G401 (cell line): ENCODE measurements around the gene PDE3A. TPM values are rescaled to one million over a fixed set of nuclear protein-coding genes. Genes with fewer than 3 reads are reported as not detected.

Source experiments
- DNase-seq: peaks from one replicate; pipeline ENCODE4 v3.0.0-alpha.2; 2015; ENCODE audit warnings: low spot score
- in situ Hi-C: cut with HindIII; loops from 2 replicates; pipeline ENCODE4 v1.10.0; 2016; ENCODE audit warnings: low sequenced_read_pairs, mixed read lengths
- total RNA-seq: library from RNA; depleted of rRNA; stranded (reverse); fragments of >200 nt; shearing (Covaris generic); gene quantifications from 2 replicates; pipeline ENCODE4 v1.2.3, GENCODE V29; 2014

PDE3A gene
- total RNA-seq, 1 experiment from 2014 or later: not detected

DNA sequence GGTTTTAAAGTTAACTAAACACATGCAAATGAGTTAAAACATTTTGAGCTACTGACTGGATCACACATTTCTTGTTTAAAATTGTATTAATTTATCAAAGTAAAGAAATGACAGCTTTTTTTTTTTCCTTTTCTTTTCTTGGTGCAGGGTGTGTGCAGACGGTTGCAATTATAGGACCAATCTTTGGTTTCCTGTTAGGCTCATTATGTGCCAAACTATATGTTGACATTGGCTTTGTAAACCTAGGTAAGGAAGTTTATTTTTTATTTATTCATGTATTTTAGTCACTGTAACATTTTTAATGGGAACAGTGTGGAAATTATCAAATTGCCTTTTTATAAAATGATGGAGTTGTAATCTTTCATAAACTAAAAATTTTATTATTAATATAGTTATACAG is 348.6 kb downstream of the PDE3A start:
- in situ Hi-C loops: no loop called here
- no peak for DNase-seq

DNA sequence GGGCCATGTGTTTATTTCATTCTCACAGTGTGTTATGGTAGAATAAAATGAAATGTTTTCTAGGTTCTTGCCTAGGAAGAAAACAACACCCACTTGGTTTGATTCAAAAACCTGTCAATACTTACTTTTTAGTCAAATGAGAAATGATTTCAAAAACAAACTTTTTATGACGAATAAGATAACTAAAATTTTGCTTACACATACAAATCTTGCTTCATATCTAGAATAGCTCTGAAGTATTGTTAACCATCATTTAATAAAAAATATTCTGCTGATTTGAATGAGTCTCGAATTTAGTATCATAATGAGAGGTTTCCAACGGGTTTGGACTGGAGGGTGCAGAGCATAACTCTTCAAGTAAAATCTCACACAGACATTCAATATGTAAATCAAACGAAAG is 350.0 kb downstream of the PDE3A start:
- in situ Hi-C loops: no loop called here

DNA sequence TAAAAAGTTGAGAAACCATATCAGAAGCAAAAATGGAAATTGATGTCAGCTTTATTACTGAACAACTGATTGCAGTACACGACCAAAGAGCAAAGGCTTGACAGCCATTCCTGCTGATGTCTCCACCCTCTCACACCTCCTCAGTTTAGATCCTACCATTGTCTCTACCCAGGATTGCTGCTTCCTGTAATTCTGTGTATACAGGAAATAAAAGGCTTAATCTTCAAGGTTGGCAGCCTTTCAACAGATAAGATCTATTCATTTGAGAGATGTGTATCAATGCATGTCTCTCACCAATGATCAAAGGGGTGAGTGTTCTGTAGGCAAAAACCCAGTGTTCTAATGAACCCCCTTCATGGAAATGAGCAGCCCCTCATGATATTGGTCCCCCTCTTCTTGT is 353.8 kb downstream of the PDE3A start:
- DNase-seq: no peak
- in situ Hi-C loops: no loop called here

More for the DNA sequence above, 350.0 kb downstream of the PDE3A start:
- no peak for DNase-seq

DNA sequence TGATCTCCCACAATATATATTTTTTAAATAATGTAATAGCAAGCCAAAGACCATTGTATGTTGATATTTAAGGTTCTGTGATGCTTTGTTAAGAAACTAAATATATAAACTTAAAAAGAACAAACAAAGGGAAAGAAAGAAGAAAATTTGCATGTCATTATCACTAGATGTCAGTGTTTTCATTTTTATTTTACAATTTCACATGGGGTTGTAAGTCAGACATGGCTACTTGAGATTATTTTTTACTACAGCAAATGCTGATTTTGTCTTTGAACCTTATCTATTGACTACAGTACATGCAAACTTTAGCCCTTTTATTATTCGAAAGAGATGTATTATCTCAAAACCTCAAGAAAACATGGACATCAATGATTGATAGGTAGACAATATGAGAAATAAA is 362.9 kb downstream of the PDE3A start:
- DNase-seq: no peak
- in situ Hi-C loops: no loop called here
